GM12878 (cell line): Measurements from ENCODE around the gene PYGM. TPM values are rescaled to one million over a fixed set of nuclear protein-coding genes. Genes with fewer than 3 reads are reported as not detected.

Experiments
- ATAC-seq: fragments of 200-7000 bp; cut with Tn5 transposase; 3 replicates; pipeline ENCODE4 v1.9.1; 2020; ENCODE audit warnings: mild to moderate bottlenecking, moderate library complexity
- BruUV-seq: library from RNA; stranded (reverse); fragments of 400-500 nt; replicated peaks from 2 replicates; lab custom pipeline; 2021; lab: Mats Ljungman, UMichigan
- CTCF ChIA-PET: fragments of 300-600 bp; sonication (Branson Sonifier 250); formaldehyde crosslinking; extraction: SDS; loops from one replicate; lab custom pipeline; 2021; ENCODE audit warnings: inconsistent platforms; lab: Yijun Ruan, JAX
- POLR2A ChIA-PET: fragments of 350-600 bp; formaldehyde crosslinking; extraction: SDS; loops from one replicate; lab custom pipeline; 2021; ENCODE audit warnings: inconsistent platforms; lab: Charles Lee
- RAD21 ChIA-PET: fragments of 300-600 bp; sonication (Branson Sonifier 250); formaldehyde crosslinking; loops from one replicate; lab custom pipeline; 2023; ENCODE audit warnings: antibody characterized with exemption; ENCODE audit not compliant: unreplicated experiment; lab: Charles Lee
- SMC1A ChIA-PET: fragments of 300-600 bp; sonication (Branson Sonifier 250); formaldehyde crosslinking; loops from one replicate; lab custom pipeline; 2023; ENCODE audit not compliant: unreplicated experiment, uncharacterized antibody; lab: Charles Lee
- DNase-seq: peaks from one replicate; pipeline ENCODE4 v3.0.0-alpha.2; 2011; ENCODE audit warnings: low read depth, low spot score
- FAIRE-seq: peaks from 3 replicates; lab custom pipeline; 2011; peaks lifted over from hg19 to GRCh38; lab: Jason Lieb, UNC
- H2AFZ ChIP-seq: 2 replicates; pipeline ENCODE4 v1.6.0; 2011; ENCODE audit warnings: low read depth, low read length, control low read depth; ENCODE audit not compliant: control insufficient read depth
- H3K27ac ChIP-seq: 2 replicates; pipeline ENCODE4 v1.5.1; 2011; ENCODE audit warnings: control low read depth; ENCODE audit not compliant: control insufficient read depth, insufficient read depth
- H3K27me3 ChIP-seq, 2 experiments: replicated peaks in 1 of 2; 2 replicates each; pipeline versions ENCODE4 v1.6.0 to v1.6.1; 2011; ENCODE audit warnings: low read length in 1 of 2; ENCODE audit not compliant: control insufficient read depth in 2 of 2, insufficient read depth in 2 of 2
- H3K36me3 ChIP-seq, 2 experiments: 2 replicates each; pipeline ENCODE4 v1.5.1; 2011; ENCODE audit warnings: low read length in 1 of 2; ENCODE audit not compliant: control insufficient read depth in 2 of 2, insufficient read depth in 2 of 2
- H3K4me1 ChIP-seq: 2 replicates; pipeline ENCODE4 v1.6.1; 2011; ENCODE audit warnings: mild to moderate bottlenecking, low read length, moderate library complexity, mixed read lengths; ENCODE audit not compliant: control insufficient read depth, insufficient read depth
- H3K4me2 ChIP-seq: 2 replicates; pipeline ENCODE4 v1.6.0; 2011; ENCODE audit warnings: control low read depth; ENCODE audit not compliant: control insufficient read depth, insufficient read depth
- H3K4me3 ChIP-seq: fragments of 200-600 bp; sonication (generic); 2 replicates; pipeline ENCODE4 v1.5.1; 2016
- H3K79me2 ChIP-seq: 2 replicates; pipeline ENCODE4 v1.6.0; 2011; ENCODE audit warnings: low read length; ENCODE audit not compliant: control insufficient read depth, insufficient read depth
- H3K9ac ChIP-seq: 2 replicates; pipeline ENCODE4 v1.8.0; 2011; ENCODE audit warnings: low read length, control low read depth, mixed read lengths; ENCODE audit not compliant: control insufficient read depth, insufficient read depth
- H3K9me3 ChIP-seq: replicated peaks from 3 replicates; pipeline ENCODE4 v1.5.1; 2011; ENCODE audit warnings: mild to moderate bottlenecking, low read length; ENCODE audit not compliant: control insufficient read depth, insufficient read depth
- H4K20me1 ChIP-seq: 2 replicates; pipeline ENCODE4 v1.6.0; 2011; ENCODE audit not compliant: control insufficient read depth, insufficient read depth
- JUNB ChIP-seq: IDR thresholded peaks from 2 replicates; pipeline ENCODE4 v1.6.1; 2016; ENCODE audit warnings: antibody characterized with exemption, mild to moderate bottlenecking
- MLLT1 ChIP-seq: fragments of 450-650 bp; IDR thresholded peaks from 2 replicates; pipeline ENCODE4 v1.6.1; 2016; ENCODE audit warnings: mild to moderate bottlenecking
- PRDM15 ChIP-seq: fragments of 450-650 bp; formaldehyde crosslinking; IDR thresholded peaks from 2 replicates; pipeline ENCODE4 v1.4.0; 2020; ENCODE audit warnings: mild to moderate bottlenecking, moderate library complexity
- RELA ChIP-seq: fragments of 450-650 bp; IDR thresholded peaks from 2 replicates; pipeline ENCODE4 v1.8.0; 2014; ENCODE audit warnings: borderline replicate concordance; ENCODE audit not compliant: partially characterized antibody
- TCF7 ChIP-seq: IDR thresholded peaks from 2 replicates; pipeline ENCODE4 v1.6.1; 2014; ENCODE audit warnings: antibody characterized with exemption, borderline replicate concordance
- ZBTB33 ChIP-seq: fragments of 450-650 bp; IDR thresholded peaks from 2 replicates; pipeline ENCODE4 v1.6.1; 2017; ENCODE audit warnings: mild to moderate bottlenecking
- WGBS: methylation state at CpG from one replicate; pipeline ENCODE4 v1.1.6; 2016; ENCODE audit warnings: low lambda C conversion rate; ENCODE audit not compliant: insufficient replicate concordance, insufficient coverage; ENCODE audit errors: missing lambda C conversion rate; 5-methylcytosine and 5-hydroxymethylcytosine counted together
- in situ Hi-C: fragments of 300-500 bp; cut with MboI; formaldehyde crosslinking; loops from 9 replicates; pipeline ENCODE4 v1.14.3; 2018; ENCODE audit warnings: mixed read lengths
- intact Hi-C: fragments of 100-400 bp; cut with micrococcal nuclease; formaldehyde crosslinking; loops from one replicate; pipeline ENCODE4 v1.14.2; 2022; ENCODE audit not compliant: unreplicated experiment
- polyA plus RNA-seq, 11 experiments: library from polyadenylated mRNA; depleted of rRNA in 4 of 11; unstranded in 6 of 11; stranded (reverse) in 5 of 11; fragments of >200 nt; fragmentation: Nextera tagmentation in 4 of 11; fragmentation: Illumina TruSeq in 1 of 11; extraction: Ambion mirVana in 4 of 11; extraction: Trizol in 1 of 11; gene quantifications; 1 replicate in 1 of 11; 2 replicates in 10 of 11; pipeline versions ENCODE4 v1.2.1 to v1.2.3, GENCODE V29; 2011 to 2016; ENCODE audit warnings: inconsistent platforms in 2 of 11, missing spikeins in 2 of 11, low read depth in 1 of 11
- total RNA-seq, 4 experiments: library from RNA; depleted of rRNA in 3 of 4; stranded (reverse); fragments of >200 nt in 3 of 4; fragmentation: Illumina TruSeq in 1 of 4; extraction: Trizol in 1 of 4; gene quantifications; 2 replicates each; pipeline versions ENCODE4 v1.2.1 to v1.2.3, GENCODE V29; 2013 to 2021

PYGM gene
- total and polyA plus RNA-seq, 10 of the 15 experiments (the other 5 are each of a cell fraction or from before 2014, with no cell fraction given) = 0.04 to 3.7 (median 0.27) TPM; not detected in 1

- WGBS = 78% methylated on average over 14 of the region's 14 CpGs
- no peaks in the 10 kb centered on the region for H3K36me3 ChIP-seq
- ATAC-seq (no peak), FAIRE-seq (no peak), DNase-seq (no peak)
- H3K9ac ChIP-seq = no peak overlapping the region
- POLR2A ChIA-PET = interaction anchor here (1.2 to 1.4 kb wide), 2 partner anchors 11 to 26 kb away, joined by 3 to 4 read pairs; no protein-coding TSS in a partner anchor
- intact Hi-C loops = no loop called here
- no peaks in the 10 kb centered on the region for H3K79me2 ChIP-seq
- H3K27ac ChIP-seq = no peak overlapping the region
- H4K20me1 ChIP-seq = no peaks in the 10 kb centered on the region
- BruUV-seq = no TSS peak
- H2AFZ ChIP-seq = no peak overlapping the region
- SMC1A ChIA-PET = interaction anchor here (0.6 kb wide), 1 partner anchor 98 kb away, joined by 3 read pairs; no protein-coding TSS in a partner anchor
- H3K9me3 ChIP-seq = no peaks in the 10 kb centered on the region
- CTCF ChIA-PET = no interaction called here
- no peak overlapping the region for H3K4me3 ChIP-seq
- H3K4me2 ChIP-seq = no peak overlapping the region
- in situ Hi-C loops = no loop called here
- RAD21 ChIA-PET = no interaction called here
- H3K4me1 ChIP-seq = no peaks in the 10 kb centered on the region
- H3K27me3 ChIP-seq = no peaks in the 10 kb centered on the region
- 0 out of 2 replicates have a peak, but pooled peaks have one; percentile 29 for TF ChIP-seq MLLT1
- no peak for TF ChIP-seq JUNB
- no peak for TF ChIP-seq TCF7
Observed at GRCh38 chr11:64752175-64752970, 7.4 kb downstream of the PYGM start.

GRCh38 chr11:64751580-64751979, 8.2 kb downstream of the PYGM start:
- SMC1A ChIA-PET = interaction anchor here (0.6 kb wide), 1 partner anchor 98 kb away, joined by 3 read pairs; no protein-coding TSS in a partner anchor
- FAIRE-seq (no peak), ATAC-seq (no peak), DNase-seq (no peak)
- Histone ChIP-seq H3K4me3 (no peak overlapping the region), H4K20me1 (no peaks in the 10 kb centered on the region), H3K9me3 (no peaks in the 10 kb centered on the region), H2AFZ (no peak overlapping the region), H3K36me3 (no peaks in the 10 kb centered on the region), H3K4me1 (no peaks in the 10 kb centered on the region), H3K27ac (no peak overlapping the region), H3K4me2 (no peak overlapping the region), H3K27me3 (no peaks in the 10 kb centered on the region), H3K79me2 (no peaks in the 10 kb centered on the region), H3K9ac (no peak overlapping the region)
- no TSS peak for BruUV-seq
- RAD21 ChIA-PET = no interaction called here
- in situ Hi-C loops (no loop called here), intact Hi-C loops (no loop called here)
- CTCF ChIA-PET = interaction anchor here (1.3 kb wide), 1 partner anchor 9 kb away, joined by 5 read pairs; no protein-coding TSS in a partner anchor
- WGBS = 57% methylated on average over 9 of the region's 9 CpGs
- POLR2A ChIA-PET = interaction anchor here (0.6 to 1.4 kb wide), 3 partner anchors 12 to 369 kb away, joined by 3 to 4 read pairs (median 3); no protein-coding TSS in a partner anchor
- TF ChIP-seq PRDM15 (CRISPR knock-in tag) (no peak), ZBTB33 (no peak), RELA (no peak)
